ENCODE results near the gene SMIM32.

DNA sequence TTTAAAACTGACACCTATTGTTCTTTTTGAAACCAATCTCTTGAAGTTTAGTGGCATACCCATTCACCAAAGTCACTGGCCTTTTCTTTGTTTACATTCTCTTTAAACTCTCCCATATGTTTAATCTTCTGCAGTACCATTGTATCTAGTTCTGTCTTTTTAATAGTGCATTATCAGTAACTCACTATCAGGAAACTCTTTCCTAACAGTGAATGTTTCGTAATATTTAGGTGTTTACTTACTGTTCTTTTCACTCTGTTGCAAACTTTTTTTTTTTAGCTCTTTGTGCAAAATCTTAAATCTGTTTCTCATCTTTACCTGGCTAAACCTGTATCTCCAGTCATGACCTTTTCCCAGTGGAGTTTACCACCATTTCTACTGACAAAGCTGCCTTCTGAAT lies 43.1 kb downstream of the SMIM32 start:
- TF ChIP-seq, protein P1, sequence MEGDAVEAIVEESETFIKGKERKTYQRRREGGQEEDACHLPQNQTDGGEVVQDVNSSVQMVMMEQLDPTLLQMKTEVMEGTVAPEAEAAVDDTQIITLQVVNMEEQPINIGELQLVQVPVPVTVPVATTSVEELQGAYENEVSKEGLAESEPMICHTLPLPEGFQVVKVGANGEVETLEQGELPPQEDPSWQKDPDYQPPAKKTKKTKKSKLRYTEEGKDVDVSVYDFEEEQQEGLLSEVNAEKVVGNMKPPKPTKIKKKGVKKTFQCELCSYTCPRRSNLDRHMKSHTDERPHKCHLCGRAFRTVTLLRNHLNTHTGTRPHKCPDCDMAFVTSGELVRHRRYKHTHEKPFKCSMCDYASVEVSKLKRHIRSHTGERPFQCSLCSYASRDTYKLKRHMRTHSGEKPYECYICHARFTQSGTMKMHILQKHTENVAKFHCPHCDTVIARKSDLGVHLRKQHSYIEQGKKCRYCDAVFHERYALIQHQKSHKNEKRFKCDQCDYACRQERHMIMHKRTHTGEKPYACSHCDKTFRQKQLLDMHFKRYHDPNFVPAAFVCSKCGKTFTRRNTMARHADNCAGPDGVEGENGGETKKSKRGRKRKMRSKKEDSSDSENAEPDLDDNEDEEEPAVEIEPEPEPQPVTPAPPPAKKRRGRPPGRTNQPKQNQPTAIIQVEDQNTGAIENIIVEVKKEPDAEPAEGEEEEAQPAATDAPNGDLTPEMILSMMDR (IDR thresholded peaks at IDR 0.05; ENCODE audit: insufficient read depth, low read depth, low read length), result no peak
- no peak for TF ChIP-seq EZH2 (IDR thresholded peaks at IDR 0.05; ENCODE audit: insufficient read depth, low read length)
